Ectodermal cell (in vitro differentiated cells): Measurements from ENCODE around the gene ZBTB47.

Experiments
- H3K27ac ChIP-seq: 2 replicates; pipeline ENCODE4 v1.7.0; 2013; ENCODE audit warnings: mild to moderate bottlenecking, low read depth, low read length; ENCODE audit not compliant: insufficient read depth, poor library complexity, severe bottlenecking
- H3K27me3 ChIP-seq: 2 replicates; pipeline ENCODE4 v1.7.0; 2013; ENCODE audit warnings: mild to moderate bottlenecking, low read length; ENCODE audit not compliant: insufficient read depth, control insufficient read depth, poor library complexity, severe bottlenecking
- H3K36me3 ChIP-seq: one replicate; pipeline ENCODE4 v1.7.0; 2013; ENCODE audit warnings: low read length; ENCODE audit not compliant: control insufficient read depth, insufficient read depth
- H3K4me1 ChIP-seq: one replicate; pipeline ENCODE4 v1.7.0; 2013; ENCODE audit warnings: low read length; ENCODE audit not compliant: control insufficient read depth, insufficient read depth
- H3K4me3 ChIP-seq: 2 replicates; pipeline ENCODE4 v1.7.0; 2013; ENCODE audit warnings: low read depth, low read length, control low read depth; ENCODE audit not compliant: insufficient read depth
- H3K9me3 ChIP-seq: 2 replicates; pipeline ENCODE4 v1.7.0; 2013; ENCODE audit warnings: mild to moderate bottlenecking, low read length, moderate library complexity; ENCODE audit not compliant: control insufficient read depth
- WGBS, 2 experiments: methylation state at CpG; one replicate each; pipeline ENCODE4 v1.1.7; 2013; ENCODE audit warnings: missing lambda C conversion rate in 2 of 2; 5-methylcytosine and 5-hydroxymethylcytosine counted together

ZBTB47 gene

DNA sequence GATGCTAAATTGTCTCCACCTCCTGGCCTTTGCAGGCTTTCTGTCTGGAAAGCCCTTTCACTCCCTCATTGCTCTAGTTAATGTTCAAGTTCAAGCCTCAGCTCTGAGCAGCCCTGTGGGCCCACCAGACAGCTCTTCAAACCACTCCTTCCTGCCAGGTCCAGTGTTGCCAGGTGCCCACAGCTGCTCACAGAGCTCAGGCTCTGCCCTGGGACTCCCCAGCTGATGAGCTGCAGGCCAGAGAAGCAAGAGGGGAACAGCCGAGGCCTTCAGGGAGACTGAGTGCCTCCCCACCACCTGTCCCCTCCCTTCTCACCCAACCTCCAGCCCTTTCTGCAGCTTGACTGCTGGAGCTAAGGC, 1.3 kb upstream of the ZBTB47 start:
- peaks cover 9% of the 10 kb centered on the region for H3K36me3 ChIP-seq
- no peak overlapping the region for H3K4me3 ChIP-seq
- no peaks in the 10 kb centered on the region for H3K27me3 ChIP-seq
- no peaks in the 10 kb centered on the region for H3K9me3 ChIP-seq
- no peak overlapping the region for H3K27ac ChIP-seq
- peaks cover 24% of the 10 kb centered on the region for H3K4me1 ChIP-seq
- WGBS, 2 experiments = 84 to 89% methylated on average over 1 of the region's 1 CpG

DNA sequence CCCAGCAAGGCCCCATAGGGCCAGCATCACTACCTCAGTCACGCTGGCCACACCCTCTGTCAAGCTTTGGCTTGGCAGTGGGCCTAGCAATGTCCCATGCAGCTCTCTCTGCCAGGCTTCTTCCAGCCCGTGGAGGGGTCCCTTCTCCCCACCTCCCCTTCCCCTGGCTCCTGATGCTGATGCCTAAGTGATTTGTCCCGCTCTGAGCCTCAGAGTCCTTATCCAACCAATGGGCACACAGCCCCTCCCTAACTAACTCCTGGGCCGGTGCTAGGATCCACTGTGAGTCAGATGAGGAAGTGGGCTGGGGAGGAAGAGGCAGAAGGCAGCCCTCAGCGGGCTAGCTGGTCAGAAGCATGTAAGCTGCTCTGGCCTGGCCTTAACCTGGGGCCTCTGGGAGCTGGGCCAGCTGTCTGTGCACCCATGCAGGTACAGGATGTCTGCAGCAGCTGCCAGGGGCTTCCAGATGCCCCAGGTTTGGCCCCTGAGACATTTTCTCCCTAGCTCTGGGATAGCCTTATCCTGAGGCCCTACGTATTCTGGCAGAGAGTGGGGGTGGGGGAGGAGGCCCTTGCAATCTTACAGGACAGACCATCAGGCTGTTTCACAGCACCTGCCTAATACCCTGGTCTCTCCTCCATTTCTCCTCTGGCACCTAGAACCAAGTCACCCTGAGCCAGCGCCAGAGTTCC, 740 bp upstream of the ZBTB47 start:
- Histone ChIP-seq H3K4me3 (peak overlapping the region; percentile 62), H3K4me1 (peaks cover 22% of the 10 kb centered on the region)
- WGBS, 2 experiments = 57 to 60% methylated on average over 7 of the region's 7 CpGs

DNA sequence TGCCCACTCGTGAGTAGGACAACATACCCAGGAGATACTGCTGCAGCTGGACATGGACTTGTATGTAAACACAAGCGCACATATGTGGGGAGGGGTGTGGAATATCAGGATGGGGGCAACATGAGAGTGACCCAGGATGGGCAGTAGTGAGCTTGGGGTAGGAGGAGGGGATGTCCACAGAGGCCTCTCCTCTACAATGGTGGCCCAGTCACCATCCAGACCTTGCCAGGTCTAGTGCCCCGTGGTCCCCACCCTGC, 266 bp upstream of the ZBTB47 start:
- Histone ChIP-seq H3K36me3 (peaks cover under 1% of the 10 kb centered on the region), H3K27me3 (no peaks in the 10 kb centered on the region), H3K27ac (no peak overlapping the region), H3K9me3 (no peaks in the 10 kb centered on the region), H3K4me1 (peaks cover 22% of the 10 kb centered on the region), H3K4me3 (peak overlapping the region; percentile 62)
- WGBS, 2 experiments = 84 to 87% methylated on average over 3 of the region's 3 CpGs

More for the DNA sequence above, 740 bp upstream of the ZBTB47 start:
- Histone ChIP-seq H3K36me3 (peaks cover 5% of the 10 kb centered on the region), H3K27me3 (no peaks in the 10 kb centered on the region), H3K27ac (no peak overlapping the region), H3K9me3 (no peaks in the 10 kb centered on the region)

DNA sequence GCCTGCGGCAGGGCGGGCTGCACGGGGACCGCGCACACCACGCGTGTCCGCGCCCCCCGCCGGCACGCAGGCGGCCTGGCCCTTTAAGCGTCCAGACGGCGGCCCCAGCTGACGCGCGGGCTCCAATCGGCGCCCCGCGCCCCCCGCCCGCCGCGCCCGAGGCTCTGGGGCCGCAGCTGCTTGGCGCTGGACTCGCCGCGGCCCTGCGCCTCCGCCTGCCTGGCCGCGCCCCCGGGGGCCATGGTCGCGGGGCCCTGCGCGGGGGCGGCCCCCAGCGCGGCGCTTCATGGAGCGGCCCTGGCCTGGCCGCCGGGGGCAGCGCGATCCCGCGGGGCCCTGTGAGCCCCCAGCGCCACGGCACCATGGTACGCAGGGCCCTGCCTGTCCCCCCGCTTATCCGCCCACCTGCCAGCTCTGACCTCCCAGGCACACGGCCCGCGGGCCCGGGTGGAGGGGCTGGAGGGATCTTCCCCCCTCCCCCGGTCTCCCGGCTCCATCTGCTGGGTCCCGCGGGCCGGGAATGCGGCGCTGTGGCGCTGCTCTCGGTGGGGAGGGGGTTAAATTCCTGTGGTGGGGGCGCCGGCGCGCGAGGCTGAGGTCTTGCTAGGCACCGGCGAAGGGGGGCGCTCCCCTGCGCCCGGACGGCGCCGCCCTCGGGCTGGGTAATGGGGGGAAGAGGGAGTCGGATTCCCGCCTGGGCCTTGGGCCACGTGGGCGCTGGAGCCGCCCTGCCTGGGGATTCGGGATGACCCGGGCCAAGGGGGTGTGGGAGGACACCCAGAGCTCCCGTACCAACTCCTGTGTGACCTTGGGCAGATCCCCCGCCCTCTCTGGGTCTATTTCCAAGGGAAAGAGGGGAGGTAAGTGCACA, 1.1 kb downstream of the ZBTB47 start:
- Histone ChIP-seq H3K4me3 (peak overlapping the region; percentile 62), H3K27me3 (no peaks in the 10 kb centered on the region), H3K27ac (peak overlapping the region; percentile 58), H3K9me3 (no peaks in the 10 kb centered on the region), H3K4me1 (peaks cover 22% of the 10 kb centered on the region), H3K36me3 (no peaks in the 10 kb centered on the region)
- WGBS, 2 experiments = 0 to 1% methylated on average over 94 of the region's 94 CpGs

DNA sequence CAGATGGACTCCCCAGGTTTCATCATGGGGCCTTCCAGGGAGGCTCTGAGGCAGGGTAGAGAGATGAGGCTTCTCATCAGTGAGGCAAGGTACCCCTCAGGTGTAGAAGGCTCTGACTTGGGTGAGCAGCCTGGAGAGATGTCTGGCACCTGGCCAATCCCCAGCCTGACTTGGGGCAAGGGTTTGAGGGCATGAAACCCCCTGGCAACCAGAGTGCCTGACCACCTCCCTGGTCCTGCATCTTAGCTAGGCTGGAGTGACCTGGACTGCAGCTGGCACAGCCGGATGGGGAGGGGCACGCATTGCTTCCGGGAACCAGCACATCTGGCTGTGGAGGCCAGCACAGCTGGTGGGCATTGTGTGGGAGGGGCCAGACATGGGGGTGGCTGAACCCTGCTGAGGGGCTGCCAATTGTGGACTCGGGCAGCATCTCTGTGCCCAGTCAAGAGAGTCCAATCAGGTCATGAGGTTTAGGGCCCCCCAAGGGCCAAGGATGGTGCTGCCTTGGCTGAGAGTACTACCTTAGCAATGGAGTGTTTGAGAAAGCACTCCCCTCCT, 1.9 kb downstream of the ZBTB47 start:
- H3K36me3 ChIP-seq = no peaks in the 10 kb centered on the region
- peaks cover 22% of the 10 kb centered on the region for H3K4me1 ChIP-seq
- H3K4me3 ChIP-seq = peak overlapping the region; percentile 62
- no peaks in the 10 kb centered on the region for H3K27me3 ChIP-seq
- H3K27ac ChIP-seq = no peak overlapping the region
- H3K9me3 ChIP-seq = no peaks in the 10 kb centered on the region
- WGBS, 2 experiments = 48 to 55% methylated on average over 4 of the region's 4 CpGs

DNA sequence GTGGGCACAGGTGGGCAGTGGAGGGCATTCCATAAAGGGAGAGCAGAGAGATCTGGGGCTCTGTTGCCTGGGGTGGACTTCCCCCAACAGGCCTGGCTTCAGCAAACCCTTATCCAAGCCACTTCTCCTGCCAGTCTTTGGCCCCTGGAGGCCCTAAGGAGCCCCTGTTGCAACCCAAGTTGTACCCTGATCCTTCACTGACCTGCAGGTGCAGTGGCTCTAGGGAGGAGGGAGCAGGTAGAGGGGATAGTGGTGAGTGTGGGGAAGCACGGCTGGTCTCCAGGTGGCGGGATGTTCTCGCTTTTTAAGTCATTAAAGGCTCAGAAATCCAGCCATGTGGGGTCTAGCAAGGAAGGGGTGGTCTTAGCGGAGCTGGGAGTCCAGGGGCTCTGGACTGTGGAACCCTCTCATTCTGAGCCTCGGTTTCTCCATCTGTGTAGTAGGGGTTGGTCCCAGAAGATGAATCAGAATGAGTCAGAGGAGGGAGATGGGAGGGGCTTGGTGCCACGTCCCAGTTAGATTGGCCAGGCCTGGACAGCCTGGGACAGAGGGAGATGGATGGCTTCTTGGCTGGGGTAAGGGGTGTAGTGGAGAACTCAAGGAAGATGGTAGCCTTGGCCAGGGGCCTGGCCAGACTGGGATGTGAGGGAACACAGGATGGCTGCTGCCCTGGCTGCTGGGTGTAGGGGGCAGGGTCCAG, 2.6 kb downstream of the ZBTB47 start:
- 90% methylated on average over 6 of the region's 6 CpGs for WGBS, 2 experiments
- peaks cover 22% of the 10 kb centered on the region for H3K4me1 ChIP-seq

DNA sequence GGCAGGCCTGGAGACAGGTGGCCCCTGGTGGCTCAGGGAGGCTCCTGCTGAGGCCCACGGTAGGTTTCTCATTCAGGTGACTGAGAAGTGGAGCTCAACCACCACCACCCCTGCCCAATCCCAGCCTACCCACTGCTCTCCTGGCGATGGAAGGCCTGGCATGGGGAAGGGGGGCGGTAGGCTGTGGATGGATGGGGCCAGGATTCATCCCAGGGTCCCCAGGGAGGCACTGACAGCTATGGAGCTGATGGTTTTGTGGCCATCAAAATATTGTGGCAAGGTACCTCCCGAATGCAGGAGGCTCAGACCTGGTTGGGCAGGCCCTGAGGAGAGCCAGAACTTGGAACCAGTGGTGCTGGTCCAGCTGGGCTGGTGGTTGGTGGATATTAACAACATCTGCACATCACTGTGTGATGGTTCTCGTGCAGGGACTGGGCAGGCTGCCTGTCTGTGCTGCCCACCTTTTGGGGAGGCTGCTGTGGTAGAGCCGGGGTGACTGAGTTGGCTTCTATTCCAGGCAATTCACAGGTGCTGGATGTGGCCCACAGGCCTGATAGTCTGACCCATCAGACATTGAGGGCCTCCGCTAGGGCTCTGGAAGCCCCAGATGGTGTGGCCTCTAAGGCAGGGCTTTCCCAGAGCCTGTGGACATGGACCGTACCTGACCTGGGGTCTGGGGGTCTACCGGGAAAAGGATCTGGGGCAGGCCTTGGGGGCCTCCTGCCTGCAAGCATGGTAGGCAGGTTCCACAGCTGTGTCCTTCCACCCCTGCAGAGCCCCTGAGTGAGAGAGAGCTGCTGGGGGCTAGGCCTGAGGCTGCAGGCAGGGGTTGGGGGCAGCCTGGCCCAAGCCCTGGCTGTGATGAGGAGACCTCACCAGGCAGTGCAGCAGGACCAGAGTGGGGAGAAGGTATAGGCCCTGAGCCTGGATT, 3.4 kb downstream of the ZBTB47 start:
- H3K4me3 ChIP-seq = no peak overlapping the region
- peaks cover 22% of the 10 kb centered on the region for H3K4me1 ChIP-seq
- 94 to 95% methylated on average over 9 of the region's 9 CpGs for WGBS, 2 experiments
- H3K27me3 ChIP-seq = no peaks in the 10 kb centered on the region
- H3K9me3 ChIP-seq = no peaks in the 10 kb centered on the region
- no peaks in the 10 kb centered on the region for H3K36me3 ChIP-seq
- no peak overlapping the region for H3K27ac ChIP-seq

More for the DNA sequence above, 2.6 kb downstream of the ZBTB47 start:
- Histone ChIP-seq H3K36me3 (no peaks in the 10 kb centered on the region), H3K9me3 (no peaks in the 10 kb centered on the region), H3K27ac (no peak overlapping the region), H3K27me3 (no peaks in the 10 kb centered on the region), H3K4me3 (no peak overlapping the region)

DNA sequence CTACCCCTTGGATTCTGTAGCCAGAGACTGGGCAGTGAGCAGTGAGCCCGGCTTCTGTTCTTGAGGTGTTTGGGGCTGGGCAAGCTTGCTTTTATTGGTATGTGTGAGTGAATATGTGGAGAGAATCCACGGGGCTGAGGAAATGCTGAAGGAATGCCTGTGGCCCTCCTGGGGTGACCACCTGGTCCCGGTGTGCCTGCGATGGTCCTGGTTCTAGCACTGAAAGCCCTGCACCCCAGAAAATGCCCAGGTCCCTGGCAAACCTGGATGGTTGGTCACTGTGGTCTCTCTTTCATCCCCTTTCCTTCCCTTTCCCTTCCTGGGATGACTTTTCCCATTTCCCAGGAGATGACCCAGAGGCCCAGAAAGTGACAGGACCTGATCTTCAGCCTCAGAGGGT, 4.2 kb downstream of the ZBTB47 start:
- 82 to 86% methylated on average over 4 of the region's 4 CpGs for WGBS, 2 experiments
- no peaks in the 10 kb centered on the region for H3K36me3 ChIP-seq
- H3K4me1 ChIP-seq = peaks cover 22% of the 10 kb centered on the region
- H3K9me3 ChIP-seq = no peaks in the 10 kb centered on the region
- H3K27me3 ChIP-seq = no peaks in the 10 kb centered on the region
- H3K27ac ChIP-seq = no peak overlapping the region
- H3K4me3 ChIP-seq = no peak overlapping the region

DNA sequence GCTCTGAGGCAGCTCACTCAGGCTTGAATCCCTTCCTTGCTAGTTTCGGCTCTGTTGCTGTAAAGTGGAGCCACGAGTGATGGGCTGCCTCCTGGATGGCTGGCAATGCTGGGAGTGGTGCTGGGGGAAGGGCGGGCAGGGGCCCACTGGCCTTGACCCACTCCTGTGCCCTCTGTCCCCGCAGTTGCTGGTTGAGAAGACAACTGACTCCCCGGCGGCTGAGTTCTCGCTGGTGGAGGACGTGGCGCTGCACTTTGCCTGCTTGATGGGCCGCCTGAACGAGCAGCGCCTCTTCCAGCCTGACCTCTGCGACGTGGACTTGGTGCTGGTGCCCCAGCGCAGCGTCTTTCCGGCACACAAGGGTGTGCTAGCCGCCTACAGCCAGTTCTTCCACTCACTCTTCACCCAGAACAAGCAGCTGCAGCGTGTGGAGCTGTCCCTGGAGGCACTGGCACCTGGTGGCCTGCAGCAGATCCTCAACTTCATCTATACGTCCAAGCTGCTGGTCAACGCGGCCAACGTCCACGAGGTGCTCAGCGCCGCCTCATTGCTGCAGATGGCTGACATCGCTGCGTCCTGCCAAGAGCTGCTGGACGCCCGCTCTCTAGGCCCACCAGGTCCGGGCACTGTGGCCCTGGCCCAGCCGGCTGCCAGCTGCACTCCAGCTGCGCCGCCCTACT, 4.7 kb downstream of the ZBTB47 start:
- Histone ChIP-seq H3K9me3 (no peaks in the 10 kb centered on the region), H3K27me3 (no peaks in the 10 kb centered on the region), H3K4me1 (peaks cover 19% of the 10 kb centered on the region), H3K27ac (no peak overlapping the region), H3K4me3 (no peak overlapping the region), H3K36me3 (no peaks in the 10 kb centered on the region)
- 94 to 95% methylated on average over 34 of the region's 34 CpGs for WGBS, 2 experiments
